Large intestine (tissue), 3 donors: ENCODE data around the gene SORCS3. TPM values are rescaled to one million over a fixed set of nuclear protein-coding genes. Genes with fewer than 3 reads are reported as not detected.

ENCODE experiments used
- DNase-seq, 2 donors: peaks; one replicate each; pipeline versions ENCODE4 v3.0.0 to v3.0.0-alpha.2; 2013
- H3K27ac ChIP-seq: one replicate; pipeline ENCODE4 v1.5.1; 2013; ENCODE audit warnings: low read length
- H3K27me3 ChIP-seq: 2 replicates; pipeline ENCODE4 v1.6.1; 2013; ENCODE audit warnings: low read length; ENCODE audit not compliant: control insufficient read depth, insufficient read depth
- H3K36me3 ChIP-seq: 2 replicates; pipeline ENCODE4 v1.6.1; 2013; ENCODE audit warnings: low read length; ENCODE audit not compliant: control insufficient read depth, insufficient read depth
- H3K4me1 ChIP-seq: one replicate; pipeline ENCODE4 v1.6.1; 2013; ENCODE audit warnings: low read length; ENCODE audit not compliant: control insufficient read depth, insufficient read depth
- H3K4me3 ChIP-seq: one replicate; pipeline ENCODE4 v1.5.1; 2013; ENCODE audit warnings: low read length
- H3K9me3 ChIP-seq: one replicate; pipeline ENCODE4 v1.6.1; 2013; ENCODE audit warnings: mild to moderate bottlenecking, low read depth, low read length, moderate library complexity; ENCODE audit not compliant: control insufficient read depth
- WGBS: methylation state at CpG from one replicate; pipeline ENCODE4 v1.1.5; 2013; ENCODE audit warnings: low lambda C conversion rate; ENCODE audit not compliant: insufficient coverage; 5-methylcytosine and 5-hydroxymethylcytosine counted together
- polyA plus RNA-seq: library from polyadenylated mRNA; unstranded; fragments of 120-200 nt; gene quantifications from one replicate; pipeline ENCODE4 v1.2.1, GENCODE V29; 2013

Gene SORCS3
- polyA plus RNA-seq, 1 donor = 1.7 TPM

- Histone ChIP-seq H3K27ac (no peak overlapping the region), H3K9me3 (no peaks in the 10 kb centered on the region), H3K4me3 (no peak overlapping the region), H3K4me1 (no peaks in the 10 kb centered on the region), H3K36me3 (no peaks in the 10 kb centered on the region), H3K27me3 (no peaks in the 10 kb centered on the region)
- no peak for DNase-seq
- WGBS = no CpG with 5 or more reads among the region's 2 CpGs
Measured at GRCh38 chr10:105243381-105243780, 602.3 kb downstream of the SORCS3 start.

DNA sequence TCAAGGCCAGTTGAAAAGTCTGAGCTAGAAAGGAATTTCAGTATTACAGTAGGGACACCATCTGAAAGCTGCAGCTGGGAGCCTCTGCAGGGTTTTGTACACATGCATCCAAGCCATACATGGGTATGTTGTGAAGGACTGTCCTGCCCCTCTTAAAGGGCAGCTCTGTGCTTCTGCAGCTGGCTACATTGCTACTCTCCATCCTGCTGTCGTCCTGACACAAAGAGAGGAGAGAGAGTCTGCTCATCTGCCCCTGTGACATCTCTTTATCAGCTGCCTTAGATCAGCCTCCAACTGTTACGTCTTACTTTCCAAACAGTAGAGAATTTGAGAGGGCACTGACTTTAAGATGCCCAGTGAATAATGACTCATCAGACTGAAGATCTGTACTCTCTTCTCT, 602.7 kb downstream of the SORCS3 start:
- no peak overlapping the region for H3K4me3 ChIP-seq
- no peaks in the 10 kb centered on the region for H3K9me3 ChIP-seq
- H3K36me3 ChIP-seq = no peaks in the 10 kb centered on the region
- H3K4me1 ChIP-seq = no peaks in the 10 kb centered on the region
- no peak for DNase-seq
- no peaks in the 10 kb centered on the region for H3K27me3 ChIP-seq
- WGBS = no CpG with 5 or more reads among the region's 2 CpGs
- H3K27ac ChIP-seq = no peak overlapping the region

DNA sequence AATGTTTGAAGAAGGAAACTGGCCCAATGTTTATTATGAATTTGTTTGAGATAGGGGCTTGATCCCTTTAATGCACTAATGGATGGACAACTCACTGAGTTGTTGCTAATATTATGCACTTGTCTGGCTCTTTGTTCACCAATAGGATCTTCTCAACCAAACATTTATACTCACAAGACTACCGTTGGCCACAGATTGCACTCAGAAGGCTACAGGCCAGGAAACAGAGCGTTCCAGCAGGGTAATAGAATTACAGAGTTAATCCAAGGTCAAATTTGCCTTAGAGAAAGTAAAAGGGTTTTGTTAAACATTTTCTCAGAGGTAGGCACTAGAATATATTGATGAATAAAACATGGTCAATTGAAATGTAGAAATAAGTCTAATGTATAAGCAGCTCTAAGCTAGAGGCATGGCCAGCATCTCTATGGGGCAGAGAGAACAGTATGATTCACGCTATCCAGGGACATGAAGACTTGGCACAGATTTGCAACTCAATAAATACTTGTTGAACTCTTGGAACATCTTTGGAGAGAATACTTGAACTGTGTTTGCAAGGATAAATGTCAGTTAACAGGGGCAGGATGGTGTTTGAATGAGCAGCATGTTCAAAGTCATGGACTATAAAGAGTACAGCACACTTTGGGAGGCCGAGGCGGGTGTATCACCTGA, 606.9 kb downstream of the SORCS3 start:
- H3K27ac ChIP-seq = no peak overlapping the region

GRCh38 chr10:105252911-105253310, 611.8 kb downstream of the SORCS3 start:
- Histone ChIP-seq H3K9me3 (no peaks in the 10 kb centered on the region), H3K27ac (no peak overlapping the region), H3K36me3 (no peaks in the 10 kb centered on the region), H3K27me3 (no peaks in the 10 kb centered on the region), H3K4me3 (no peak overlapping the region), H3K4me1 (no peaks in the 10 kb centered on the region)
- DNase-seq = no peak

More for the DNA sequence above, 606.9 kb downstream of the SORCS3 start:
- no CpG with 5 or more reads among the region's 5 CpGs for WGBS
- no peaks in the 10 kb centered on the region for H3K4me1 ChIP-seq
- DNase-seq = no peak
- no peaks in the 10 kb centered on the region for H3K9me3 ChIP-seq
- no peaks in the 10 kb centered on the region for H3K36me3 ChIP-seq
- H3K27me3 ChIP-seq = no peaks in the 10 kb centered on the region
- H3K4me3 ChIP-seq = no peak overlapping the region

GRCh38 chr10:105253515-105254212, 612.6 kb downstream of the SORCS3 start:
- Histone ChIP-seq H3K4me3 (no peak overlapping the region), H3K27ac (no peak overlapping the region), H3K27me3 (no peaks in the 10 kb centered on the region), H3K9me3 (no peaks in the 10 kb centered on the region), H3K4me1 (no peaks in the 10 kb centered on the region), H3K36me3 (no peaks in the 10 kb centered on the region)
- WGBS = no CpG with 5 or more reads among the region's 8 CpGs
- DNase-seq = no peak

GRCh38 chr10:105258036-105258673, 617.1 kb downstream of the SORCS3 start:
- Histone ChIP-seq H3K9me3 (no peaks in the 10 kb centered on the region), H3K27me3 (no peaks in the 10 kb centered on the region), H3K4me3 (no peak overlapping the region), H3K4me1 (no peaks in the 10 kb centered on the region), H3K27ac (no peak overlapping the region), H3K36me3 (no peaks in the 10 kb centered on the region)
- WGBS = no CpG with 5 or more reads among the region's 3 CpGs
- no peak for DNase-seq

DNA sequence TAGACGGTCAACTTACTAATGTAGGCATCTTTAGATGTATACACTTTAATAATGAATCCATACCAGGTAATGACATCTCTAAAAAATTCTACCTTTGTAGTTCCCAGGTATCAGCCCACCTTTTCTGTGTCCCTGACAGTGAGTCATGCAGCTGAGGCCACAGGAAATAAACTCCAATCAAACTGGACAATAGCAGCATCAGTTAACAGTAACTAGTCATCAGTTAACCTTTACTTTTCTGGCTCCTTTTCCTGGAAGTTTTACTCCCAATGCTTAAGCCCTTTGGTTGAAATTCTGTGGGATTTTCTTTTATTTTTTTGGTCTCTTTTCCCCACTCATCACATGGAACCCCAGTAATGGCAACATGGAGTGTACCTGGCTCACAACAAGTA, 617.6 kb downstream of the SORCS3 start:
- Histone ChIP-seq H3K36me3 (no peaks in the 10 kb centered on the region), H3K4me3 (no peak overlapping the region), H3K27me3 (no peaks in the 10 kb centered on the region), H3K9me3 (no peaks in the 10 kb centered on the region), H3K4me1 (no peaks in the 10 kb centered on the region), H3K27ac (no peak overlapping the region)
- no peak for DNase-seq
- WGBS = 89% methylated on average over 1 of the region's 1 CpG

GRCh38 chr10:105259201-105259600, 618.1 kb downstream of the SORCS3 start:
- H3K9me3 ChIP-seq = no peaks in the 10 kb centered on the region
- no peaks in the 10 kb centered on the region for H3K27me3 ChIP-seq
- H3K4me3 ChIP-seq = no peak overlapping the region
- no CpG with 5 or more reads among the region's 2 CpGs for WGBS
- no peak overlapping the region for H3K27ac ChIP-seq
- no peaks in the 10 kb centered on the region for H3K4me1 ChIP-seq
- H3K36me3 ChIP-seq = no peaks in the 10 kb centered on the region
- DNase-seq = no peak

GRCh38 chr10:105262666-105263065, 621.6 kb downstream of the SORCS3 start:
- Histone ChIP-seq H3K27me3 (no peaks in the 10 kb centered on the region), H3K27ac (no peak overlapping the region), H3K4me3 (no peak overlapping the region), H3K4me1 (no peaks in the 10 kb centered on the region), H3K9me3 (no peaks in the 10 kb centered on the region), H3K36me3 (no peaks in the 10 kb centered on the region)
- no peak for DNase-seq
- no CpG with 5 or more reads among the region's 2 CpGs for WGBS

DNA sequence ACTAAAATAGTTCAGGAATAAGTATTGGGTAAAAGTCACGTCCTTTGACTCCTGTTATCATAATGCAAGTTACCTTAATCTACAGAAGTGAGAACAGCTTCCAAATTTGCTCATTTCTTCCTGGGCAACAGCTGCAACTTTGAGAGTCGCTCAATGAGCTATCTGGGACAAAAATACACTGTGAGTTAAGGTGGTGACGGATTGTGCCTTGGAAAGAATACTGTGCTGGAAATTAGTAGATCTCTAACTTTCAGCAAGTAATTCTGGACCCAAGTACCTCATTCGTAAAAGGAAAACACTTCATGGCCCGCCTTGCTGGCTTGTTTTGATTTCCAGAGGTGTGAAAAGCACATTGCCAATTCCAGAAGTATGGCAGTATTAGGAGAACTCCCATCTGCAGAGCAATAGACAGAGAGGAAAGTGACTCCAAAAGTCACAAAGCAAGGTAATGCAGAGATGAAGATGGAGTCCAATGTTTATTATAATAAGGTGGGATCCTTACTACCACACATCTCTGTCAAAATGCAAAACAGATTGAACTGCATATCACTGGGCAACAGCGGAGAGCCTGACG, 626.0 kb downstream of the SORCS3 start:
- no peaks in the 10 kb centered on the region for H3K4me1 ChIP-seq
- H3K36me3 ChIP-seq = no peaks in the 10 kb centered on the region
- no peaks in the 10 kb centered on the region for H3K9me3 ChIP-seq
- 63% methylated on average over 1 of the region's 7 CpGs for WGBS
- H3K27ac ChIP-seq = no peak overlapping the region
- no peaks in the 10 kb centered on the region for H3K27me3 ChIP-seq
- H3K4me3 ChIP-seq = no peak overlapping the region
- no peak for DNase-seq
